Measurements from ENCODE around the gene LRMDA.

Gene LRMDA

DNA sequence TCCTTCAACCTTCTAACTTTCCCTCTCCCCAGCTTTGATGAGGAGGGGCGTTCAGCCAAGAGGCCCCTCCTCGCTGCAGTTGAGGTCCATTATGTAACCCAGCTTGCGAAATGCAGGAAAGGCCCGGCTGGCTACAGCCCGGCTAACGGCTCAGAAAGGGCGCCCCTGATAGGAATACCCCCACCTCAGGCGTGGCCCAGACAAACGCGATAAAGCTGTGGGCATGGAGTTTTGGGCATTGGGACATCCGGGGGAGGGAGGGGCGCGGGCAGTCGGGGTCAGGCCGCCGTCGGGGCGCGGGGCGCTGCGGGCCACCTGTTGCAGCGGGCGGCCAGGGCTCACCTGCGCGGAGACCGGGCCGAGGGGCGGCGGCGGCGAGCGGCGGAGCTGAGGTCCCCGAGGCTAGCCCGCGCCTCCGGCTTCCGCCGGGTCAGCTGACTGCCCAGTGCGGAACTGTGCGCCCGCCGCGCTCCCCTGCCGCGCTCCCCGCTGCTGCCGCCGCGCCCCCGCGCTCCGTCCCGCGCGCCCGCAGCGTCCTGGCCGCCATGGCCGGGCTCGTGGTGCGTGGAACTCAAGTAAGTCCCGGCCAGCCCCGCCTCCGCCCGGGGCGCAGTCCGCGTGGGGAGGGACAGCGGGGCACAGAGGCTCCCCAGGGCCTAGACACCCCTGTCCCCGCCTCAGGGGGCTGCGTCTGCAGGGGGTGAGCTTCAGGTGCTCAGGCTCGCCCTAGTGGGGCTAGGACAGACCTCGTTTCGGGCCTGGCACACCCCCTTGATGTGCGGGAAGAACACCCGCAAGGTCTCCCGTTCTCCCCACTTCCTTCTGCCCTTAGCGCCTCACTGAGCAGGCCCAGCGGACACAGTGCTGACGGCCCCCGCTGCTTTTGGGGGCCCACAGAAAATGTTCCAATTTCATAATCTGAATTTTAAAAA, at the start of gene LRMDA:
Gene LRMDA, plus strand, starts transcription at position 445 of the 932 bp plus-strand sequence.
- peak; percentile 8 for DNase-seq (ENCODE audit: low spot score)

DNA sequence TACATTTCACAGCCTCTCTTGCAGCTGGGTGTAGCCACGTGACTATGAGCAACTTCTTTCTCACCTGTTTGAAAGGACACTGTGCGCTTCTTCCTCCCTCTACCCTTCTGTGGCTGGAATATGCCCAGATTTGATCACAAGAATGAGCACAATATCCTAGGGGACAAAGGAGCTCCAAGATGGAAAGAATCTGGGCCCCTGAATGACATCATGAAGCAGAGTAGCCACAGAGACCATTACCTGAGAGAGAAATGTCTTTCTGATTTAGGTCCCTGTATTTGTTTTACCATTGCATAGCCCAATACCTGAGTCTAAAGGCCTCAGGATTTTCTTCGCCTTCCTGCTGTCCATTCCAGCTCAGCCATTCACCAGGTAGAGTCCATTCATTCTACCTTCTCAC, 45.3 kb upstream of the LRMDA start:
- DNase-seq (ENCODE audit: low spot score): no peak

DNA sequence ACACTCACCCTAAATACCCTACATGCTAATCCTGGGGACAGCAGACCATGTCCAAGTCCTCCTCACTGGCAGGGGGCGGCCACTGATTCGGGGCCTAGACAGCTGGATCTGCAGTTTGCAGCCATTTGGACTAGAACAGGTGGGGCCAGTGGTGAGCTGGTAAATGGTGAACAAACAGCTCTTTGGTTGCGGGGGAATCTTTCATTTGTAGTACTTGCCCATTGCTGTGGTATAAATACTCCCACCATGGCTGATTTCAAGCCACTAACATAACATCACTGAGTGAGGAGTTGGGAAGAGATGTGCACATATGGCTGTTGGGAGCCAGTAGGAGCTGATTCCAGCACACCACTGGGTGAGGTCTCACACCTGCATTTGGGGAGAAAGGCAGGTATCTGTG, 43.3 kb upstream of the LRMDA start:
- DNase-seq (ENCODE audit: low spot score): no peak

DNA sequence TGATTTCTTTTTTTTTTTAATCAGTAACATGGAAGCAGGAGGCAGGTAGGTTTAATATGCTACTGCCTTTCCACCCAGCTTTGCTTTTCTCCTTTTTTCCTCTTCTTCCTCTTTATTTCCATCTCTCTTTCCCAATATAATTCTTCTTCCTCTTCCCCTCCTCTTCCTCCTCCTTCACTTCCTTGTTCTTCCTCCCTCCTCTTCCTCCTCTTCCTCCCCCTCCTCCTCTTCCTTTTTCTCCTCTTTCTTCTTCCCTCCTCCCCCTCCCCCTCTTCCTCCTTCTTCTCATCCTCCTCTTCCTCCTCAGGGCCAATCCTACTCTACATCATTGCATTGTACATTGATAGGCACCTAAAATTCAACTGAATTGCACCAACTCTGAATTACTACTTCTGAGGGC, 41.2 kb upstream of the LRMDA start:
- DNase-seq (ENCODE audit: low spot score): no peak

DNA sequence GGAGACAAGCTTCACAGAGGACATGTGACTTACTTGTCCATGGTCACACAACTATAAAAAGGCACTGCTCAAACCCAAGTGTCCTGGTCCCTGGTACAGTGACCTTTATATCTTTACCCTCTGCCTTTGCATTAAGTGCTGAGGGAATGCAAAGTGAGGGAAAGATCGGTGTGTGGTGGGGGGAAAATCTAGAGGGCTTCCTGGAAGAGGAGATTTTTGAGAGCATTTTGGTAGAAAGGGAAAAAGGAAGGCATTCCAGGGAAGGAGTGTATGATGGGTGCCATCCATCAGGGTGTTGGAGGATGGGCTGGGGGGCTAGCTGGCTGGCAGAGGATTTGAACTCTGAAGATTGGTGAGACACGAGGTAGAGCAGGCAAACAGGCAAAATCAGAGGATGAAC, 39.2 kb upstream of the LRMDA start:
- no peak for DNase-seq (ENCODE audit: low spot score)

DNA sequence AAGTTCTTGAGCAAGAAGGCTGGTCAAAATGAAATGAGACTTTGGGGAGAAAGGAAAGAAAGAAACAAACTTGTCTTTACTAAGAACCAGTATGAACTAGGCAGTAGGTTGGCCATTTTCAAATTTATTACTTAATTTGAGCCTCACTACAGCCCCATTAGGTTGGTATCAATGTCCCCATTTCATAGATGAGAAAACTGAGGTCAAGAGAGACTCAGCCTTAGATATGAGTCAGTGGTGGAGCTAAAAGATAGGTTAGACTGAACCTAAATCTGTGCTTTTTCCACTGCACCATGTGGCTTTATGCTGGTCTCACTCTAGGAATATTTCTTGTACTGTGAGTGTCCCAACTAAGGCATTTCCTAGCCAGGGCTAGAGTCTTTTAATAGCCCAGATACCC, 38.7 kb upstream of the LRMDA start:
- no peak for DNase-seq (ENCODE audit: low spot score)

DNA sequence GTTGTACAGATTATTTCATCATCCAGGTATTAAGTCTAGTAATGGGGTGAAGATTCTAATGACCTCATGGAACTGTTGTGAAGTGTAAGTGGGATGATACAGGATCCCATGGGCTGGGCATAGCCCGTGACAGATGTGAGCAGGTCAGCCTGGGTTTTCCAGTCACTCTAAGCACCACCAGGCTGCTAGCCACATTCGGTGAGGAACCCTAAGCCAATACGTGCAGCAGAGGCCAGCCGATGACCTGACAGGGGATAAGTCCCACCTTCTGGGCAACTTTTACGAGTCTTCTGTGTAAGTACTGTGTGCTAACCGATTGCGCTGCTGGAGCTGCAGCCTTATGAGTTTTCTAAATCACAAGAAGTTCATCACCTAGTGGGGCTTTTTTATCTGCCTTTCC, 37.2 kb upstream of the LRMDA start:
- DNase-seq (ENCODE audit: low spot score): no peak

DNA sequence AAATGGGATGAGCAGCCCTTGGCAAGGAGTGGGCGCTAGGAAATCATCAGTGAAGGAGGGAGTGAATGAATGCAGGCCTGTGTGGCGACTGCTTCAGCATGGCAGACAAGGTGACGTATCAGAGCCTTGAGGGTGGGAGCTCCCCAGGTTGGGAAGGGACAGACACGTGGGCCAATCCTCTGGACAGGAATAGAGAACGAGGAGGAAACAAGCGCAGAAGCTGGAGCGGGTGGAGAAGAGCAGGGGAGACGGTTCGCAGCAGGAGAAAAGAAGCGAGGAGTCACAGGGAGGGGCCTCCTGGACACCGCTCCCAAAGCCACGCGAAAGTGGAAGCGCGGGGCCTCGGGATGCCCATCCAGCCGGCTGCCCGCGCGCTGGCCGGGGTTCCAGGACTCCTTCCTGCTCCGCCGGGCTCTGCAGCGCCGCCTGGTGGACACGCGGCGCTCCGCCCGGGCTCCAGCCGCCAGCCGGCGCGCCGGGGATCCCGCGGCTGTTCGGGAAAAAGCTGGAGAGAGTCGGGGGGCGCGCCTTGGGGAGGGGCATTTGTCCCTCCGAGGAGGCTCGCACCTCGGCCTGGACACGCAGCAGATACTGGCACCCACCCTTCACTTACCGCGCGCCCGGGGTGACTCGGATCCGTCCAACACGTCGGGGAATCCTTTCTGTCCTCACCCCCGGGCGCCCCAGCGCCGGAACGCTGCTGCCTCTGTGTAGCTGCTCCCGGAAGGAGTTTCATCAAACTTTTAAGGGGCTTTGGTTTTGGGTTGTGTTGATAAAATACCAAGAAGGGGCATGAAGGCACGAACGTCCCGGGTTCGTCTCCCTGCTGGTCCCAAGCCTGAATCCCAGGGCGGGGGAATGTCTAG, 36.1 kb upstream of the LRMDA start:
- DNase-seq (ENCODE audit: low spot score): no peak

DNA sequence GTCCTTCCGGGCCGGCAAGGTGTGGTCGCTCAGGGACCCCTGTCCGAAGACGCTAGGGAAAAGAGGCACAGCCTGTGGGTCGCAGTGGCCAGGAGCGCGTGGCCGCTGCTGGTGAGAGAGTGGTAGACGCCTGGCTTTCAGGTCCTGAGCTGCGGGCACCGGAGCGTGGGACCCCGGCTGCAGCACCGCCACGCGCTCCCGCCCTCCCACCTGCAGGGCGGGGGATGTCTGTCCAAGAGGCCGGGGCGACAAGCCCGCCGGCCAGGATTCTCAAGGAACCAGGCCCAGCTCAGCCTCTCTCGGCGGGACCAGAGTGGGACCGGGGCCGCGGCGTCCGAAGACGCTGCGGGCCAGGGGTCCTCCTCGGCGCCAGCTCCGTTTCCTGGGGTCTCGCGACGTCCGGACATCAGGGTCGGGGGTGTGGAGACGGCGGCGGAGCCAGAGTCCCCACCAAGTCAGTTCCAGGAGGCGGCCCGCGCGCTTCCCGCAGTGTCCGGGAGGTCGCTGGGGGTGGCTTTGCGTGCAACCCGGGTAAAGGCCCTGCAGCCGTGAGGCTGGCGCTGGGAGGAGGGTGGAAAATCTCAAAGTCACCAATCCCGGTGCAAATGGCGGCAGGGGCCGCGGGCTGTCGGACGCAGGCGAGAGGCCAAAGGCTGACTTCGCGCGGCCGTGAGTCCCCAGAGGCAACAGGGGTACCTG, 35.3 kb upstream of the LRMDA start:
- no peak for DNase-seq (ENCODE audit: low spot score)

DNA sequence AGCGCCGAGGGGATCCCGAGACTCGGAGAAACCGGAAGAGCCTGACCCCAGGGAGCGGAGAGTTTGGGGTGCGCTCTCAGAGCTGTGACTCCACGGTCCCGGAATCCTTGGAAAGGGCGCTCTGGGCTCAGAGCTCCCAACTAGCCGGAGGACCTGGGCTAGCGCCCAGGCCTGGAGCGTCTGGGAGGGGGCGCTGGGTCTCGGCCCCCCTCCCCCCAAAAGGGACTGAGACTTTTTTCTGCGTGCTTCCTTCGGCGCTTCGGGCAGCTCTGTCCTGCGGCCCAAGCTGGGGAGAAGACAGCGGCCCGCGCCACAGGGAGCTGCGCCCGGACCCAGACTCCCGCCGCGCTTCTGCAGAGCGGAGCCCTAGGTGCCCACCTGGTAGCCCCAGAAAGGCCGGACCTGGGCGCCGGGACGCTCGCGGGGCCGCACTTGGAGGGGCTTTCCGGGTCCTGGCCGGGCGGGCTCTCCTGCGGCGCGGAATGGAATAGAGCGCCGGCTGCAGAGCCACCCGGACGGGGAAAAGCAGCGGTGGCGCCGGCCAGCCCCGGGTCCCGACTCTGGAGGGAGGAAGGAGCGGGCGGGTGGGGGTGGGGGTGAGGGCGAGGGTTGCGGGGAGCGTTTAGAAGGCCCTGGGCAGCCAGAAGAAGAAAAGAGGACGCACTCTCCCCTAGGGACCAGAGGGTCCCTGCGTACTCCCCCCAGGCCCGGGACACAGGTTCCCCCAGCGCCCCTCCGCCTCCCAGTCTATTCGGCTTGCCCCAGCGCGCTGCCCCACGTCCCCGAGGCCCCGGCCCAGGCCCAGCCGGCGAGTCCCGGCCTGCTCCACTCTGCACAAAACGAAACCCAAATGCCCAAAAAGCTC, 34.6 kb upstream of the LRMDA start:
- no peak for DNase-seq (ENCODE audit: low spot score)

DNA sequence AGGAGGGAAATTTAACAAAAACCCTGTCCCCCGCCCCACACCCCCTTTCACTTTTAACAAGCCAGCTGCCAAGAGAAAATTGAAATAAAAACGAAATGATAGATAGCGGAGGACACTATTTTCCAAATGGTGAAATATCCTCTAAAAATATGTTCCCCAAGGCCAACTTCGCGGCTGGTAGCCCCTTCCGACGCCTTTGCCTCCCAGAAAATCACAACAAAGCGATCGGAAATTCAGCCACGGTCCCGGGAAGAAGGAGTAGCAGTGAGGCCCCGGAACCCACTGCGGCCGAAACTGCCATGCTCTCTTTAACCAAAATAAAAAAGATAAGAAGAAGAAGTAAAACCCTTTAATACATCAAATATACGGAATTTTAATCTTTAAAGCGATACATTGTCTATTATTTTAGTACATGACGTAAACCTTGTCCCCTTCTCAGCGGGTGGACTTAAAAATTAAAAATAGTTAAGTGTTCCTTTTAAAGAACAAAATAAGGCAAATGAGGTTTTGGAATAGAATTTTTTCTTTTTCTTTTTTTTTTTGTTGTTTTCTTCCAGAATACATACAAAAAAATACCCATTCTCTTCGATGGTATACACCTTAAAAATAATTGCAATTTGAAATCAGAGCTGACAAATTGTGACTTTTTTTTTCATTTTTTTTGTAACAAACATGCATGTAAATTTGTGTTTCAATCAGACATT, 33.8 kb upstream of the LRMDA start:
- no peak for DNase-seq (ENCODE audit: low spot score)

DNA sequence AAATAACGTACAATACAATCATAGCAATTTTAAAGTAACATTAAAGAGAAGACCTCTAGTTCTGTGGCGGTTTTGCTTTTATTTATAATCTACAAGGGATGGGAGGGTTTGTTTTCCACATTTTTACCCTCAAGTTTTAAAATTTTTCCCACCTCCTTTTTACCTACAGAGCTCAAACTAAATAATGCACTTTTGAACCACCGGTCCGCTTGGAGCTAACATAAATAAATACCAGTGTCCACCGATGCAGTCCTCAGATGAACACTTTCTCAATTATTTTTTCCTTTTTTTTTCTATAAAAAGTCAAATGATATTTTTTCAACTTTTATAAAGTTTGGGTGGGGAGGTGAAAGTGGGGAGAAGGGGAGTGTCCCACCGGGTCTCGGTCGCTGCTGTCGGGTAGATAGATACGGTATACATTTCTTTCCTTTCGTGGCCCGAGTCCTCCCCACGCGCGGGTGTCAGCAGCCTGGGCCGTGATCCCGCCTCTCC, 33.2 kb upstream of the LRMDA start:
- DNase-seq (ENCODE audit: low spot score): no peak

DNA sequence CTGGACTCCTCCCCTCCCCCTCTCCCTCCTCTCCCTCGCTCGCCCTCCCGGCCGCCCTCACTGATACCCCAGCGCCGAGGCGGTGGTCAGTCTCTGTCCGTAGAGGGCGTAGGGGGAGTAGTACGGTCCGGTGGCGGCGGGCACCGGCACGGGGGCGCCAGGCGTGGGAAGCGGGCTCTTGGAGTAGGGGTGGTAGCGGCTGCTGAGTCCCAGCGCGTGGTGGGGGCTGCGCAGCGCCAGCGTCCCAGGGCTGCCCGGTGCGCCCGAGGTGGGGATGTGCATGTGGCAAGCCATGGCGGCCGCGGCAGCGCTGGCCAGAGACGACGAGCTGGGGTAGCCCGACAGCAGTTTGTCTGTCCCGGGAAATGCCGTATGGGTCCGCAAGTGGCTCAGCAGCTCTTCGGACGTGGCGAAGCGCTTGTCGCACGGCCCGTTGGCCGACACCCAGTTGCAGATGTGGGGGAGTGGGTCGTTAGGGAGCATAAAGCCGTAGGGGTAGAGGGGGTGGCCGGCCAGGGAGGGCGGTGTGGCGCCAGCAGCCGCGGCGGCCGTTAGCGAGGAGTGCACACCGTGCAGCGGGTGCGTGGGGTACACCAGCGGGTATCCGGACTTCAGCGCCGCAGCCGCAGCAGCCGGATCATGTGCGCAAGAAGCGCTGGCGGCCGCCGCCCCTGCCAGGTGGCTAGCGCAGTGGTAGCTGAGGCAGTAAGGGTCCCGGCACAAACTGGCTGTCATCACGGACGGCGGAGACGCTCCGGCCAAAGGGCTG, 32.5 kb upstream of the LRMDA start:
- no peak for DNase-seq (ENCODE audit: low spot score)

DNA sequence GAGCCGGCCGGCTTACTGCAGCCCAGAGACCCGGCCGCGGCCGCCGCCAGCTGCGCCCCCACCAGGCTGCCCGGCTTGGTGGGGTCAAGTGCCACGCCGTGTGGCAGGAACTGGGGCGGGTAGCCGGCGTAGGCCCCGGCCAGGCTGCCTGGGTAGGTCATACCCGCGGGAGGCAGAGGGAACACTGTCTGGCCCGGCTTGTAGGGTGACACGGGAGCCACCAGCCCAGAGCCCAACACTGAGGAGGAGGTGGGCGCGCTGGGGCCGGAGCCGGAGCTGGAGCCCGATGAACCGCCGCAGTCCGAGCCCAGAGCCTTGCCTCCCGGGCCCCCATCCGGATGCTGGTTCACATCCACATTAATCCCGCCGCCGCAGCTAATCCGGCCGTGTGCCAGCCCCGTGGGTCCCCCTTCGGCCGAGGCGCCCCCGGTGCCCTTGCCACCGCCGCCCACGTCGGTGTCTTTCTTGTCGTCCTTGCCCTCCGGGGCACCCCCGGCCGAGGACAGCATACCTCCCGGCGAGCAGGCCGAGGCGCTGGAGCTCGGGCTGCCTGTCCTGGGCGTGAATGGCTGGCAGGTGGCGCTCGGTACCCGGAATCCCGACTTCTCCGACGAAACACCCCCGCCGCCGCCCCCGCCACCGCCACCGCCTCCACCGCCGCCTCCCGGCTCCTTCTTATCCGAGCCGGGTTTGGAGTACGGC, 31.8 kb upstream of the LRMDA start:
- DNase-seq (ENCODE audit: low spot score): peak; percentile 81

DNA sequence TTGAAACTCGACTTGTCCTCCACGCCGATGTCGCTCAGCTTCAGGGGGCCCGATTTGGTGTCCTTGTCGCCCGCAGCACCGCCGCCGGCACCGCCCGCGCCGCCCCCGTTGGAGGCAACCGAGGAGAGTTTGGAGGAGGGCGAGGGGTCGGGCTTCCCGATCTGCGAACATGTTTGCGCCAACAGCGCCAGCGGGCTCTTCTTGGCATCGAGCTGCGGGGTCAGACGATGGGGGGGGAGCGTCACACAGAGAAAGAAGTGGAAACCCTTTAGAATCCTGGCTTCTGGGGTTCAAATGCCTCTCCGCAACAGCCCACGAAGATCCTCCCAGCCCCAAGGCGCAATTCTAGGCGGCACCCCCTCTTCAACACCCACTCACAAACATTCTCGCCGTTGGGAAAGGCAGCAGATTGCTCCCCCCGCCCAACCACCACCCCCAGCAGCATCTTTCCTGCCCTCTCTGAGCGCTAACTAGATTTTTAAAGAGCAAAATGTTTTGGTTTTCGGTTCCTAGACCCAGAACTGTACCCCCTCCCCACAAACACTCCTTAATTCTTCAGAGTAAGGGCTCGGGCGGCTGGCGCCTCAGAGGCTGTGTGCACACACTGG, 31.2 kb upstream of the LRMDA start:
- DNase-seq (ENCODE audit: low spot score): peak; percentile 30

DNA sequence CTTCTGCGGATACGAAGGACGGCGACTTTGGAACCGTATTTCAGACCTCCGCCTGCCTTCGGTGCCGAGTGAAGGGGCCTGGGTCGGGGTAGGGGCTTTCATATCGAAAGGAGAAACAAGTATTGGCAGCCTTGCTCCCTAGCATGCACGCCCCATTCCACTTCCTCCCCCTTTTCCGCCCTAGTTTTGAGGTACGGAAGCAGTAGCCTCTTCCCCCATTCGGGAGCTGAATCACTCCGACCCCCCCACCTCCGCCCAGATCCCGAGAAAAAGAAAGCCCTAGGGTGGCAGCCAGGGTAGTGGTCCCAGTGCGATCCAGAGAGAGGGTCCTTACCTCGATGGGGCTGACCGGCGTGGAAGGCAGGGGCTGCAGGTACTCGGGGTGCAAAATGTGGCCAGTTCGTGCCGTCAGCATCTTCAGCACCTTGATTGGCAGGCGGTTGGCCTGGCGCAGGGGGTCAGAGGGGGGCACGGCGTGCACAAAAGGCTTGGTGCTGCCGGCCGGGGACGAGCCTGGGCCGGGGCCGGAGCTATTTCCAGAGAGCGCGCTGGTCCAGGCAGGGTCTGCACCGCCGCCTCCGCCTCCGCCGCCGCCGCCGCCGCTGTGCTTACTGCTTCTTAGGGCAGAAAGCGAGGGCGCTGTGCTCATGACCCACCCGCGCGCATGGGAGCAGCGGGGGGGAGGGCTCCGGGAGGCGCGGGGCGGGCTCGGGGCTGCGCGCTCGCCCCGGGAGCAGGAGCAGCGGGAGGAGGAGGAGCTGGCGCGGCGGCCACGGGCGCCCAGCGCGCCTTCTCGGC, 30.5 kb upstream of the LRMDA start:
- DNase-seq (ENCODE audit: low spot score): peak; percentile 54

DNA sequence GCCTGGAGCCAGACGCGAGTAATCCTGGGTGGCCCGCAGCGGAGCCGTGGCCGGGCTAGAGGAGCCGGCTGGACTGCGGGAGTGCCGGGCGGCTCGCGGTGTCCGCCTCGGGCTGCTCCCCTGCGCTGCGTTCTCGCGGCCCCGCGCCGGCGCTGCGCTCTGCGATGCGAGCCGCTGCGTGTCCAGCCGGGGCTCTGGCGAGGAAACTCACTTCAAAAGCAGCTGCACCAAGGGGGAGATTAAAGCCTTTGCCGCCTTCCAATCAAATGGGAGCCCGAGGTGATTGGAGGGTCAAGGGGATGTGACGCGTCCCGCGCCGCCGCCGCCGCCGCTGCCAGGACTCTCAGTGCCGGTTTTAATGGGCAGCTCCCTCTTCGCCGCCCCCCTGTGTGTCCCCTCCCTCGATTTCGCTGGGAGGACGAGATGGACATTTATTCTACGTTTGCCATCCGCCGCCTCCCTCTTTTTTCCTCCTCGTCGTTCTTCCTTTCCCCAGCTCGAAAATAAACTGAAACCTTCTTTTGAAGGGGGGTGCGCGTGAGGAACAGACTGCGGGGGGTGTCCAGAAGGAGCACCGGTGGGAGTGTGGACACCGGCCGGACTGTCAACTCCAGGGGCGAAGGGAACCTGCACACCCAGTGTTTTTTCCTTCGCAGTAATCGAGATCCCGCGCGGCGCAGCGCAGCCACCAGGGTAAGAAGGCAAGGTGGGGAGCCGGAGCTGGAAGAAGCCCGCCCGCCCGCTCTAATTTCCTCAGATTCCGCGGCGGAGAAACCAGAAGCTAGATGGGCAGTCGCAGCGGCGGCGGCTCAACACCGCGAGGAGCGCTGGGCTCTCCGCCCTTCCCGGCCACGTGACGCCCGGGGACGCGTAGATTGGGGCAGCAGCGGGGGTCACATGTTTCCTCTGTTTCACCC, 29.6 kb upstream of the LRMDA start, which contains the start of gene ZNF503:
Gene ZNF503, minus strand, starts transcription at position 196 of the 917 bp plus-strand sequence. CDS start 345 bp downstream, outside the sequence.
- DNase-seq (ENCODE audit: low spot score): peak; percentile 97

Measured in Ammon's horn (tissue), 1 donor.